Choroid plexus epithelial cell (primary cell): ENCODE data around the gene EXOSC10.

ENCODE experiments used
- DNase-seq: peaks from one replicate; pipeline ENCODE4 v3.0.0-alpha.2; 2010; ENCODE audit warnings: low read depth
- H3K4me3 ChIP-seq: 2 replicates; pipeline ENCODE4 v1.5.1; 2011; ENCODE audit warnings: low read depth, mild to moderate bottlenecking, control low read depth, low read length, moderate library complexity
- TF ChIP-seq, protein P1 (sequence below): conservative IDR thresholded peaks from 2 replicates; pipeline ENCODE4 v1.5.1; 2011; ENCODE audit warnings: low read depth, mild to moderate bottlenecking, control low read depth, inconsistent platforms, low read length, moderate library complexity

The EXOSC10 gene

GRCh38 chr1:11099310-11100148, at the start of gene EXOSC10:
Gene EXOSC10 (minus strand): TSS chr1:11099869. CDS start chr1:11099831, 38 bp downstream.
- DNase-seq: peak; percentile 89
- TF ChIP-seq, protein P1, sequence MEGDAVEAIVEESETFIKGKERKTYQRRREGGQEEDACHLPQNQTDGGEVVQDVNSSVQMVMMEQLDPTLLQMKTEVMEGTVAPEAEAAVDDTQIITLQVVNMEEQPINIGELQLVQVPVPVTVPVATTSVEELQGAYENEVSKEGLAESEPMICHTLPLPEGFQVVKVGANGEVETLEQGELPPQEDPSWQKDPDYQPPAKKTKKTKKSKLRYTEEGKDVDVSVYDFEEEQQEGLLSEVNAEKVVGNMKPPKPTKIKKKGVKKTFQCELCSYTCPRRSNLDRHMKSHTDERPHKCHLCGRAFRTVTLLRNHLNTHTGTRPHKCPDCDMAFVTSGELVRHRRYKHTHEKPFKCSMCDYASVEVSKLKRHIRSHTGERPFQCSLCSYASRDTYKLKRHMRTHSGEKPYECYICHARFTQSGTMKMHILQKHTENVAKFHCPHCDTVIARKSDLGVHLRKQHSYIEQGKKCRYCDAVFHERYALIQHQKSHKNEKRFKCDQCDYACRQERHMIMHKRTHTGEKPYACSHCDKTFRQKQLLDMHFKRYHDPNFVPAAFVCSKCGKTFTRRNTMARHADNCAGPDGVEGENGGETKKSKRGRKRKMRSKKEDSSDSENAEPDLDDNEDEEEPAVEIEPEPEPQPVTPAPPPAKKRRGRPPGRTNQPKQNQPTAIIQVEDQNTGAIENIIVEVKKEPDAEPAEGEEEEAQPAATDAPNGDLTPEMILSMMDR: no peak
- peak within 1 kb of the TSS; percentile 69 for H3K4me3 ChIP-seq

GRCh38 chr1:11147197-11147770, 47.6 kb upstream of the EXOSC10 start:
- H3K4me3 ChIP-seq: no peak overlapping the region
- no peak for DNase-seq
- TF ChIP-seq, protein P1: no peak

DNA sequence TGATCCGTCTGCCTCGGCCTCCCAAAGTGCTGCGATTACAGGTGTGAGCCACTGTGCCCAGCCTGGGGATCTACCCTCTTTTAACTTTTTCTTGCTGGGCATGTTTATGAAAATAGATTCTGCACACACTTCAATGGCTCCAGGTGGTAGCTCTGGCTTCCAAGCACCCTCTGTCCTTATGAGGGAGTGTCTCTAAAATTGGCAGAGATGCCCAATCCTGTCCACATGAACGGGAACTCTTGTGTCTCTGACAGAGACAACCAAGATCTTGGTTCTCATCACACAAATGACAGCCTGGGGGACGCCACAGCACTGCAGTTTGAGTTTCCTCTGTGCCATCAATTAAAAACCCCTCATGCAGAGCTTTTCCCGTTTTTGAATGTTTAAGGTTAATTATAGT, 46.1 kb upstream of the EXOSC10 start:
- TF ChIP-seq, protein P1: no peak
- DNase-seq: no peak
- no peak overlapping the region for H3K4me3 ChIP-seq

DNA sequence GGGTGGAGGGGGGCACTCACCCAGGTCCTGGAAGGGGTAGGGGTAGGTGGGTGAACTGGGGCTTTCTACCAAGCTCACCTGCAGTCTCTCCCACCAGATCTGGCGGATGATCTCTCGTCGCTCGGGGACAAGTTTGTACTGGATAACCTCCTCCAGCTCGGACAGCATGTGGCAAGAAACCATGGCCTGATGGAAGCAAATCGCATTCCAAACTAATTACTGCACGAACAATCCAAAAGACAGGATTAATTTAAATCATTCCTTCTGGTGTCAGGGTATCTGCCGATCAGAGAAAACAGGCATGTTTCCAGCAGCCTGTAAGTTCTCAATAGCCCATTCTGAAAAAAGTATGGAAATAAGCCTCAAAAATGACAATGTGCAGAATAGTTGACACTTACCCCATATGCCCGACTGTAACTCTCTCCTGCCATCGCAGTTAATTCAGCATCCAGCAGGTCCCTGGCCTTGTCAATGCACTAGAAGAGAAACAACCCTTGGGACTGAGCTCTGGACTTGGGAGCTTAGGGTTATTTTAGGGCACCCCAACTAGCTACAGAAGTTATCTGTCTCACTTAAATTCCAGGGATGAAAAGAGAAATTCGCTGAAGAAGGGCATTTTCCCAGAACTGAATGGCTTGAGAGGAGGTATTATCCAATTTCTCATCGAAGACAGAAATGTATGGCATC, 45.0 kb upstream of the EXOSC10 start:
- no peak overlapping the region for H3K4me3 ChIP-seq
- TF ChIP-seq, protein P1: no peak
- no peak for DNase-seq

DNA sequence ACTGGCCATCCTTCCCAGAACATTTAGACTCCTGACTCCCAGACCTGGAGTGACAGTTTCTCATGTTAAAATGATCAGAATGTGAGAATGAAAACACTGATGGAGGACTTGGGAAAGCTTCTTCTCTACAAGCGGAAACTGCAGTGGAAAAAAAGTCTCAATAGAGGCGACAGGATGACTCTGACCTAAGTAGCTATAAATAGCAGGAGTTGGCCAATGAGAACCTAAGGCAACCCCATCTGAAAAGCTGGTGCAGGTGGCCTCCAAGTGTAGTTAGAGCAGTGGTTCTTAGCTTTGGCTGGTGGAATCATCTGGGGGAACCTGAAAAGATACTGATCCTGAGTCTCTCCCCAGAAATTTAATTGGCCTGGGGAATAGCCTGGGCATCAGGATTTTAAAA, 44.2 kb upstream of the EXOSC10 start:
- DNase-seq: no peak
- TF ChIP-seq, protein P1: no peak
- H3K4me3 ChIP-seq: no peak overlapping the region

DNA sequence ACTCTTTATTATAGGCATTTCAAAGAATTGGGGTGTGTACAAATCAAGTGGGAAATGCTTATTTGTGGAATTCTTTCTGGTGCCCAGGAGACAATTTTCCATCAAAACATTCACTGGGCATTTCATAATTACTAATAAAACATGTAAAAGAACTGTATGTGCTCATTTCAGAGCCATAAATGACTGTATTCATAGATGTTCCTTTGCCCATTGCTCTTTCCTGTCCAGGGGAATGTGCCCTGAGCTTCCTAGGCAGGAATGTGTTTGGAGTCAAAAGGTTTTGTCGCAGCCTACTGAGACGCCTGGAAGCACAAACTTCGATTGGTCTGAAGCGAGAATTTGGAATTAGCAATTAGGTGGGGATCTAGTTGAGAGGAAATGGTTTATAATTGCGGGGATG, 43.7 kb upstream of the EXOSC10 start:
- TF ChIP-seq, protein P1: no peak

More for the DNA sequence above, 43.7 kb upstream of the EXOSC10 start:
- no peak for DNase-seq
- H3K4me3 ChIP-seq: no peak overlapping the region
